K562 (cell line): ENCODE data around the gene CD52. TPM values are rescaled to one million over a fixed set of nuclear protein-coding genes. Genes with fewer than 3 reads are reported as not detected.

ENCODE experiments used
- ATAC-seq: fragments of 200-7000 bp; cut with Tn5 transposase; 3 replicates; pipeline ENCODE4 v1.9.1; 2020; ENCODE audit warnings: moderate library complexity
- BruUV-seq: library from RNA; stranded (reverse); fragments of 400-500 nt; replicated peaks from 2 replicates; lab custom pipeline; 2021; lab: Mats Ljungman, UMichigan
- CTCF ChIA-PET: fragments of 300-600 bp; formaldehyde crosslinking; extraction: SDS; loops from one replicate; lab custom pipeline; 2021; ENCODE audit warnings: low intra/inter-chr PET ratio; lab: Yijun Ruan, JAX
- POLR2A ChIA-PET: fragments of 300-600, 350-650 bp; sonication (Branson Sonifier 250); formaldehyde crosslinking; extraction: SDS; loops from one replicate; lab custom pipeline; 2021; ENCODE audit warnings: antibody characterized with exemption, inconsistent platforms; lab: Yijun Ruan, JAX
- DNase-seq, 4 experiments: peaks; one replicate each; pipeline versions ENCODE4 v3.0.0 to v3.0.0-alpha.2; 2011 to 2018; ENCODE audit warnings: low spot score in 3 of 4, mixed read lengths in 3 of 4; ENCODE audit errors: extremely low read depth in 1 of 4
- FAIRE-seq: peaks from 2 replicates; lab custom pipeline; 2011; peaks lifted over from hg19 to GRCh38; lab: Jason Lieb, UNC
- H2AFZ ChIP-seq: 2 replicates; pipeline ENCODE4 v1.6.0; 2011; ENCODE audit warnings: low read depth, low read length, control low read depth, inconsistent platforms
- H3K27ac ChIP-seq: fragments of 200-600 bp; 3 replicates; pipeline ENCODE4 v1.8.0; 2011; ENCODE audit warnings: low read depth, mild to moderate bottlenecking, control low read depth, inconsistent platforms, low read length, moderate library complexity, mixed read lengths; ENCODE audit errors: extremely low read depth
- H3K27me3 ChIP-seq, 2 experiments: fragments of 300-600 bp in 1 of 2; 2 replicates in 1 of 2; 3 replicates in 1 of 2; pipeline versions ENCODE4 v1.6.0 to v1.8.0; 2011; ENCODE audit warnings: inconsistent platforms in 2 of 2, low read length in 2 of 2, mild to moderate bottlenecking in 1 of 2, mixed read lengths in 1 of 2, moderate library complexity in 1 of 2; ENCODE audit not compliant: control insufficient read depth in 2 of 2, insufficient read depth in 2 of 2
- H3K36me3 ChIP-seq: fragments of 300-600 bp; 3 replicates; pipeline ENCODE4 v1.8.0; 2011; ENCODE audit warnings: mild to moderate bottlenecking, low read length, inconsistent platforms; ENCODE audit not compliant: control insufficient read depth, insufficient read depth
- H3K4me1 ChIP-seq, 2 experiments: fragments of 200-600 bp in 1 of 2; replicated peaks in 1 of 2; 2 replicates in 1 of 2; 3 replicates in 1 of 2; pipeline versions ENCODE4 v1.5.1 to v1.8.0; 2011; ENCODE audit warnings: inconsistent platforms in 2 of 2, low read length in 2 of 2, mild to moderate bottlenecking in 1 of 2, mixed read lengths in 1 of 2, moderate library complexity in 1 of 2; ENCODE audit not compliant: control insufficient read depth in 2 of 2, insufficient read depth in 2 of 2
- H3K4me2 ChIP-seq: 2 replicates; pipeline ENCODE4 v1.6.1; 2011; ENCODE audit warnings: low read length, control low read depth, inconsistent platforms, mixed read lengths; ENCODE audit not compliant: insufficient read depth
- H3K4me3 ChIP-seq: fragments of 200-600 bp; sonication (generic), shearing (Covaris generic); 2 replicates; pipeline ENCODE4 v1.5.1; 2016; ENCODE audit warnings: control low read depth, inconsistent platforms
- H3K79me2 ChIP-seq: fragments of 200-600 bp; 3 replicates; pipeline ENCODE4 v1.8.0; 2011; ENCODE audit warnings: low read length, inconsistent platforms; ENCODE audit not compliant: control insufficient read depth, insufficient read depth
- H3K9ac ChIP-seq, 2 experiments: 2 replicates each; pipeline versions ENCODE4 v1.6.0 to v1.6.1; 2011; ENCODE audit warnings: low read depth in 2 of 2, low read length in 2 of 2, control low read depth in 1 of 2, inconsistent platforms in 1 of 2, mild to moderate bottlenecking in 1 of 2, mixed read lengths in 1 of 2; ENCODE audit not compliant: insufficient read depth in 1 of 2
- H3K9me1 ChIP-seq: one replicate; pipeline ENCODE4 v1.6.0; 2011; ENCODE audit warnings: inconsistent platforms, mild to moderate bottlenecking, low read length, moderate library complexity; ENCODE audit not compliant: control insufficient read depth, insufficient read depth
- H3K9me3 ChIP-seq: replicated peaks from 2 replicates; pipeline ENCODE4 v1.5.1; 2011; ENCODE audit warnings: low read depth, low read length, inconsistent platforms; ENCODE audit not compliant: control insufficient read depth, insufficient read depth
- H4K20me1 ChIP-seq: replicated peaks from 2 replicates; pipeline ENCODE4 v1.6.1; 2011; ENCODE audit warnings: low read length, inconsistent platforms, mixed read lengths; ENCODE audit not compliant: control insufficient read depth, insufficient read depth
- ARHGAP35 ChIP-seq: fragments of 450-650 bp; IDR thresholded peaks from 2 replicates; pipeline ENCODE4 v1.6.1; 2018; ENCODE audit not compliant: partially characterized antibody
- BHLHE40 ChIP-seq: IDR thresholded peaks from 2 replicates; pipeline ENCODE4 v1.6.1; 2011; ENCODE audit warnings: low read length, improper control_type of control experiment
- CREB3 ChIP-seq: fragments of 450-650 bp; conservative IDR thresholded peaks from 2 replicates; pipeline ENCODE4 v1.6.1; 2016; ENCODE audit warnings: missing genetic modification characterization, low read depth, mild to moderate bottlenecking, missing compliant biosample characterization, moderate library complexity
- EGR1 ChIP-seq: fragments of 450-650 bp; conservative IDR thresholded peaks from 2 replicates; pipeline ENCODE4 v1.6.1; 2017; ENCODE audit warnings: mild to moderate bottlenecking
- ERF ChIP-seq: fragments of 450-650 bp; formaldehyde crosslinking; IDR thresholded peaks from 2 replicates; pipeline ENCODE4 v1.4.0; 2020; ENCODE audit warnings: mild to moderate bottlenecking, mixed read lengths
- FUS ChIP-seq: fragments of 200-400 bp; formaldehyde crosslinking; optimal IDR thresholded peaks from 2 replicates; pipeline ENCODE3; 2017; ENCODE audit warnings: low read depth, low read length
- JUND ChIP-seq, 2 experiments: IDR thresholded peaks; 2 replicates in 1 of 2; 3 replicates in 1 of 2; pipeline ENCODE4 v1.6.1; 2011; ENCODE audit warnings: borderline replicate concordance in 2 of 2, low read depth in 2 of 2, low read length in 2 of 2, improper control_type of control experiment in 1 of 2, missing biosample characterization in 1 of 2, missing genetic modification characterization in 1 of 2, missing genetic modification reagents in 1 of 2
- KLF16 ChIP-seq: IDR thresholded peaks from 2 replicates; pipeline ENCODE4 v1.6.1; 2016; ENCODE audit warnings: antibody characterized with exemption
- MBD2 ChIP-seq: sonication (generic); IDR thresholded peaks from 2 replicates; pipeline ENCODE4 v1.6.1; 2016; ENCODE audit warnings: low read depth, borderline replicate concordance
- MCM2 ChIP-seq: fragments of 450-650 bp; IDR thresholded peaks from 2 replicates; pipeline ENCODE4 v1.6.1; 2017; ENCODE audit warnings: low read depth, mild to moderate bottlenecking
- MEF2A ChIP-seq: IDR thresholded peaks from 2 replicates; pipeline ENCODE4 v1.6.1; 2011; ENCODE audit warnings: low read depth, mild to moderate bottlenecking, low read length, moderate library complexity; ENCODE audit not compliant: control insufficient read depth
- NFIC ChIP-seq: fragments of 450-650 bp; IDR thresholded peaks from 2 replicates; pipeline ENCODE4 v1.6.1; 2017; ENCODE audit warnings: mild to moderate bottlenecking, inconsistent platforms
- PKNOX1 ChIP-seq: fragments of 450-650 bp; IDR thresholded peaks from 2 replicates; pipeline ENCODE4 v1.6.1; 2016
- PPARD ChIP-seq: fragments of 250-450 bp; sonication (Bioruptor Pico); IDR thresholded peaks from 2 replicates; pipeline ENCODE4 v1.8.0; 2022; ENCODE audit warnings: inconsistent platforms, mild to moderate bottlenecking, moderate library complexity
- RFX1 ChIP-seq: fragments of 450-650 bp; IDR thresholded peaks from 2 replicates; pipeline ENCODE4 v1.6.1; 2016; ENCODE audit warnings: mild to moderate bottlenecking, moderate library complexity
- TAF9B ChIP-seq: fragments of 450-650 bp; IDR thresholded peaks from 2 replicates; pipeline ENCODE4 v1.6.1; 2018; ENCODE audit warnings: mild to moderate bottlenecking; ENCODE audit not compliant: partially characterized antibody
- TAL1 ChIP-seq: fragments of 450-650 bp; IDR thresholded peaks from 2 replicates; pipeline ENCODE4 v1.6.1; 2016; ENCODE audit warnings: mild to moderate bottlenecking
- ZNF274 ChIP-seq: IDR thresholded peaks from 2 replicates; pipeline ENCODE4 v1.6.1; 2011; ENCODE audit warnings: low read depth, mild to moderate bottlenecking, low read length, moderate library complexity, borderline replicate concordance
- WGBS: fragments of 100-300 bp; shearing (Covaris generic); methylation state at CpG from one replicate; pipeline ENCODE4 v1.1.6; 2016; ENCODE audit warnings: low coverage, mixed read lengths; ENCODE audit not compliant: insufficient coverage; ENCODE audit errors: missing lambda C conversion rate; 5-methylcytosine and 5-hydroxymethylcytosine counted together
- in situ Hi-C: fragments of 300-500 bp; cut with MboI; formaldehyde crosslinking; loops from 4 replicates; pipeline ENCODE4 v1.15.0; 2018; ENCODE audit warnings: inconsistent platforms, mixed read lengths
- intact Hi-C: fragments of 100-400 bp; cut with micrococcal nuclease; formaldehyde crosslinking; loops from 2 replicates; pipeline ENCODE4 v1.14.2; 2022
- polyA plus RNA-seq, 8 experiments: library from polyadenylated mRNA; depleted of rRNA in 4 of 8; stranded (reverse) in 5 of 8; unstranded in 3 of 8; fragments of >200 nt; fragmentation: Nextera tagmentation in 2 of 8; fragmentation: Illumina TruSeq in 1 of 8; extraction: Ambion mirVana in 2 of 8; extraction: Trizol in 1 of 8; gene quantifications; 2 replicates each; pipeline versions ENCODE4 v1.2.1 to v1.2.3, GENCODE V29; 2011 to 2014; ENCODE audit warnings: inconsistent platforms in 1 of 8, missing spikeins in 1 of 8
- total RNA-seq, 7 experiments: library from RNA; depleted of rRNA in 6 of 7; stranded (reverse); fragments of >200 nt in 6 of 7; fragmentation: Illumina TruSeq in 2 of 7; extraction: Trizol in 2 of 7; gene quantifications; 2 replicates each; pipeline versions ENCODE4 v1.2.1 to v1.2.3, GENCODE V29; 2011 to 2021; ENCODE audit warnings: low replicate concordance in 1 of 7
- TF ChIP-seq, protein P1 (sequence below): sonication (generic); formaldehyde crosslinking; IDR thresholded peaks from 2 replicates; pipeline ENCODE4 v1.8.0; 2022; ENCODE audit warnings: mild to moderate bottlenecking, missing genetic modification reagents

Gene CD52
- total and polyA plus RNA-seq, 9 of the 15 experiments (the other 6 are each of a cell fraction or from before 2014, with no cell fraction given), result 34.9 to 488 (median 173) TPM

DNA sequence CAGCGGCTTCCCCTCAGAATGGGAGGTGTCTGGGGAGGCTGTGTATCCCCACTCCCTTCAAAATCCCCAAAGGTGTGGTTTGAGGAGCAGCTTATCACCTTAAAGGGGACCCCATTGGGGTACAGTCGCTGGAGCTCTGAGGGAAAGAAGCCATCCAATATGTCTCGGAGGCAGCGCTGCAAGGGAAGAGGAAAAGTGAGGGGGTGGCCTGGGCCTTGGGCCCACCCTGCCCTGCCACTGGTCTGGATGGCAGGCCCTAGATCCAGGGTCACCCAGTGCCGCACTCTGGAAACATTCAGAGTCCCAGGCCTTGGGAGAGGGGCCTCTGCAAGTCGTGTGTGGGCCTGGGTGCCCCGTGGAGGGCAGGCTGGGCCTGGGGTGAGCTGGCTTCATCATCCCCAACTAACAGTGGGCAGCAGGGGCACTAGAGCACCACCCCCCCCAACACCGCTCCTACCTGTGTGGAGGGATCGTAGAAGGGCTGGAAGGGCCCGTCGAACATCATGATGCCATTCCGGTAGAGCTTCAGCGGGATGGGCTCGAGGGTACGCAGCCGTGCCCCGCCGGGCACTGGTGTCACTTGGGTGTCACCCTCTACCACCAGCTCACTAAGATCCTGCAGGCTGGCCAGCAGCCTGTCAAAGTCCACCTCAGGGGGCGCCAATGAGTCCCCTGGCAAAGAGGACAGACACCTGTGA, 32.2 kb upstream of the CD52 start:
- Histone ChIP-seq H4K20me1 (no peaks in the 10 kb centered on the region), H3K4me1 (peaks cover 83 to 99% of the 10 kb centered on the region in 2 experiments), H3K36me3 (peaks cover 32% of the 10 kb centered on the region), H3K79me2 (peaks cover 12% of the 10 kb centered on the region; the same call in 2 of the 3 replicates), H3K9me1 (no peaks in the 10 kb centered on the region), H3K4me2 (peak overlapping the region; percentile 64; the same call in 1 of the 2 replicates), H3K9ac (peak overlapping the region; percentile 49 to 61), H3K27ac (peak overlapping the region; percentile 86), H3K27me3 (no peaks in the 10 kb centered on the region), H3K4me3 (no peak overlapping the region), H2AFZ (peak overlapping the region; percentile 63; the same call in 1 of the 2 replicates), H3K9me3 (no peaks in the 10 kb centered on the region)
- BruUV-seq, result no TSS peak
- ChIA-PET POLR2A (interaction anchor here (0.6 to 2.1 kb wide), 18 partner anchors 8 to 926 kb away, joined by 3 to 11 read pairs (median 4); partner anchors contain the start of gene CD52), CTCF (interaction anchor here (1.5 to 4.2 kb wide), 5 partner anchors 10 to 131 kb away, joined by 7 to 29 read pairs (median 18); no protein-coding TSS in a partner anchor)
- 61% methylated on average over 19 of the region's 19 CpGs for WGBS
- ATAC-seq, result peak; percentile 61
- in situ Hi-C loops, result loop anchor here (5.0 kb wide), 1 partner anchor 37 kb away; no protein-coding TSS in a partner anchor
- FAIRE-seq, result no peak
- DNase-seq, result peak; percentile 66 to 85 (median 68)
- intact Hi-C loops, result loop anchor here (1.0 to 2.0 kb wide), 2 partner anchors 36 to 105 kb away; no protein-coding TSS in a partner anchor
- no peak for TF ChIP-seq BHLHE40
- TF ChIP-seq ZNF274, result no peak
- no peak for TF ChIP-seq EGR1
- TF ChIP-seq CREB3, result 0 out of 2 replicates have a peak, but pooled peaks have one; percentile 17
- no peak for TF ChIP-seq TAL1
- TF ChIP-seq KLF16, result 0 out of 2 replicates have a peak, but pooled peaks have one; percentile 17
- TF ChIP-seq RFX1, result no peak
- TF ChIP-seq, protein P1, sequence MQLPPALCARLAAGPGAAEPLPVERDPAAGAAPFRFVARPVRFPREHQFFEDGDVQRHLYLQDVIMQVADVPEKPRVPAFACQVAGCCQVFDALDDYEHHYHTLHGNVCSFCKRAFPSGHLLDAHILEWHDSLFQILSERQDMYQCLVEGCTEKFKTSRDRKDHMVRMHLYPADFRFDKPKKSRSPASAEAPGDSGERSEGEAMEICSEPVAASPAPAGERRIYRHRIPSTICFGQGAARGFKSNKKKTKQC, result no peak
- no peak for TF ChIP-seq PPARD
- TF ChIP-seq ERF (CRISPR knock-in tag), result no peak; the same call in 1 of the 2 replicates
- no peak for TF ChIP-seq MBD2
- 0 out of 2 replicates have a peak, but pooled peaks have one; percentile 13 for TF ChIP-seq JUND (IDR thresholded peaks at IDR 0.05; ENCODE audit: borderline replicate concordance, low read depth, low read length)
- no peak for TF ChIP-seq JUND (tag; IDR thresholded peaks at IDR 0.05; ENCODE audit: borderline replicate concordance, low read depth, low read length)
- no peak for TF ChIP-seq MEF2A
- TF ChIP-seq TAF9B, result no peak
- TF ChIP-seq NFIC, result 0 out of 2 replicates have a peak, but pooled peaks have one; percentile 11
- TF ChIP-seq MCM2, result no peak
- TF ChIP-seq PKNOX1, result peak; percentile 54
- no peak for TF ChIP-seq FUS
- peak; percentile 46 for TF ChIP-seq ARHGAP35
